ENCODE results near the gene SPO11.

DNA sequence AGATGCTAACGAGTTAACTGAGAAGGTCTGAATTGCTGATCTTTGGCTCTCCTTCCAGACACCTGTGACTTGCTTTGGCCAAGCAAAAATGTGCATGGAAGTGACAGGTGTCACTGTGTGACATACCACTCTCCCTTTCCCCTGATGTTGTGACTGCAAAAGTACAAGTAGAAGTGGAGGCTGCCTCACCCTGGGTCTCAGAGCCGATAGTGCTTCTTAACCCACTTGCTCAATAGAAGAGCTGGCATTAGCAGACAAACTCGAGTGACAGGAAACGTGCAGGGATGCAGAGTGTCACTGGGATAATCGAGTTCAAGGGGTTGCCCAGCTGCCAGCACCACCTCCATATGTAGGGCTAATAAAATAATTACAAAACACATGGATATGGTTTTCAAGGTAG, 16.4 kb upstream of the SPO11 start:
- no peak for TF ChIP-seq ISL1 (CRISPR knock-in tag; IDR thresholded peaks at IDR 0.05)
- no peak for TF ChIP-seq ZFP30 (CRISPR knock-in tag; IDR thresholded peaks at IDR 0.05)
